ENCODE results near the gene SPAG8.

SPAG8 gene

DNA sequence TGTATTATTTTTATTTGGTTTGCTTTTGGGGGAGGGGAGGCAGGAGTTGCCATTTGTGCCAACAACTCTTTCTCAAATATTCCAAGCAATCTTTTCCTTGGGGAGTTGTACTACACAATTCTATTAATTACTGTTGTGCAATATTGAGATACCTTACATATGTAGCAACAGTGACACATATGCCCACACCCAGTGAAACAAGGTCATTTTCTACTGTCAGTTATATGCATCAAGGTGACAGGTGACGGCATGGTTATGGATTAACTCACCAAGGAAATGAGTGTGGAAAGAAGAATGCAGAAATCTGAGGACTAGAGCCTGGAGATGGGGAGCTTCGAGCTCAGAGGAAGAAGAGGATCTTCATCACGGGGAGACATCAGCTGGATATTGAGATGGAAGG lies 40.1 kb downstream of the SPAG8 start:
- DNase-seq (ENCODE audit: low read depth) = no peak

GRCh38 chr9:35771534-35771933 lies 40.5 kb downstream of the SPAG8 start:
- DNase-seq (ENCODE audit: low read depth) = no peak

GRCh38 chr9:35771075-35771433 lies 41.0 kb downstream of the SPAG8 start:
- no peak for DNase-seq (ENCODE audit: low read depth)

DNA sequence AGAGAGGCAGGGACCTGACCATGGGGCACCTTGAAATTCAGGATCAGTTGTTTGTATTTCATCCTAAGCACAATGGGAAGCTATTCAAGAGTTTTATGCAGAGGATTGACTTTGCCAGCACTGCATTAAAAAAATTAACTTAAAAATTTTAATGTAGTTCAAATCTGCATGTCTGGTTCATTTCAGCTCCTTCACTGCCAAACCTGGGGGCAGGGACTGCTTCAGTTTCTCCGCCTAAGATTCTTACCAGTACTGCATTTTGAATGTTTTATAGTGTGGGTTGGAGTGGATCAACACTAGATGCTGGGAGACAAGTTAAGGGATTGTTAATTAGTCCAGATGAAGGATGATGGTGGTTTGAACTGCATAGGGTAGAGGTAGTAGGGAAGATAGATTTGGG lies 42.3 kb downstream of the SPAG8 start:
- no peak for DNase-seq (ENCODE audit: low read depth)

- no peak for DNase-seq (ENCODE audit: low read depth)
These were observed 44.6 kb downstream of the SPAG8 start for GRCh38 chr9:35767458-35767857.

- DNase-seq (ENCODE audit: low read depth) = no peak
These were observed 45.1 kb downstream of the SPAG8 start for GRCh38 chr9:35766997-35767396.

GRCh38 chr9:35763803-35764202 lies 48.3 kb downstream of the SPAG8 start:
- no peak for DNase-seq (ENCODE audit: low read depth)

- DNase-seq (ENCODE audit: low read depth) = no peak
These were observed 48.9 kb downstream of the SPAG8 start for GRCh38 chr9:35763181-35763580.

DNA sequence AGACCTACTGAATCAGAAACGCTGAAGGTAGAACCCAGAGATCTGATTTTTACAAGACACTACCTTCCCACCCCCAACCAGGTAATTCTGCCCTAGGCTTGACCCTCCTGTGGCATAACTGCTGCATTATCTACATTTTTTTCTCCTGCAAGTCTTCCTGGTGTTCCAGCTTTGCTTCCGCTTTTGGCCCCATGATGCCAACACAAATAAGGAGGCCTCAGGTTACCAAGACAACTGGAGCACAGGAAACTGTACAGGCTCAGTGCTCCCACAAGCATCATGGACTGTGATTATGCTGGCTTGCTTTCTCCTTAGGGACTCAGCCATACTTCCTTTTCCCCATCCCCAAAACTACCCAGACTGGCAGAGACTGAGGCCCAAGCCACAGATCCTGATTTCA lies 51.4 kb downstream of the SPAG8 start:
- DNase-seq (ENCODE audit: low read depth) = no peak

DNA sequence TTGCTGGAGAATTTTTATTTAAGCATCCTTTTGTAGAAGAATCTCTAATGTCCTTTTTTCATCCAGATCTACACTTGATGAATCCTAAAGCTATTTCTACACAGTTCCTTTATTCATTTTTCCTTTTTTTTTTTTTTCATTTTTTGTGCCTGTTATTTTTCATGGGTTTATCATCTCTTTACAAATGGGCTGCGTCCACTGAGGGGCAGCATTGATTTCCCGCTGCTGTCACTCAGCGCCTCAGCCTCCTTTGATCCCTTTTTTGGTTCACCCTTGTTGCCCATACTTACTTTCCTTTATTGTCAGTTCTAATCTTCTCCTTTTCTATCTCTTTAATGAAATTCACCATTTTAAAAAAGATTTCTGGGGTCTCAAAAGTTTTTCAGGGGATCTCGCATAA lies 52.3 kb downstream of the SPAG8 start:
- DNase-seq (ENCODE audit: low read depth) = no peak
